Right cardiac atrium (tissue), 5 donors: ENCODE results near the gene RNF149. TPM values are rescaled to one million over a fixed set of nuclear protein-coding genes. Genes with fewer than 3 reads are reported as not detected.
"Not testable (repeated sequence)": the region's sequence is repeated elsewhere in the genome, so short reads cannot be mapped to it uniquely, and the experiment has no call there.

Experiments
- ATAC-seq, 2 donors: fragments of 200-7000 bp; cut with Tn5 transposase; one replicate each; pipeline versions ENCODE4 v1.8.0 to v1.9.1; 2020; ENCODE audit warnings: moderate library complexity in 2 of 2, mild to moderate bottlenecking in 1 of 2
- DNase-seq, 3 donors: peaks; one replicate each; pipeline ENCODE4 v3.0.0-alpha.2; 2020
- H3K27ac ChIP-seq: one replicate; pipeline ENCODE4 v1.5.1; 2013; ENCODE audit warnings: mild to moderate bottlenecking, low read length, control low read depth, moderate library complexity
- H3K27me3 ChIP-seq: one replicate; pipeline ENCODE4 v1.6.1; 2013; ENCODE audit not compliant: control insufficient read depth, insufficient read depth
- H3K4me1 ChIP-seq: one replicate; pipeline ENCODE4 v1.6.1; 2013; ENCODE audit warnings: low read length; ENCODE audit not compliant: control insufficient read depth, insufficient read depth
- H3K4me3 ChIP-seq: one replicate; pipeline ENCODE4 v1.5.1; 2013; ENCODE audit warnings: low read length, control low read depth
- H3K9me3 ChIP-seq: one replicate; pipeline ENCODE4 v1.6.1; 2013; ENCODE audit warnings: low read length; ENCODE audit not compliant: control insufficient read depth
- WGBS: extraction: QIAGEN DNeasy Blood & Tissue Kit; methylation state at CpG from one replicate; pipeline ENCODE4 v1.1.7; 2013; 5-methylcytosine and 5-hydroxymethylcytosine counted together
- intact Hi-C, 4 donors: fragments of 100-400 bp; cut with DNase I; formaldehyde crosslinking; loops; one replicate each; pipeline versions ENCODE4 v1.11.0 to v1.14.0; 2022 to 2023
- polyA plus RNA-seq: library from polyadenylated mRNA; stranded (reverse); fragments of 200-250 nt; gene quantifications from one replicate; pipeline ENCODE4 v1.2.3, GENCODE V29; 2013
- total RNA-seq, 4 donors: library from RNA; stranded (reverse); fragmentation: NEBNext Ultra II Directional; extraction: Animal tissue kit (Norgen Biotek cat#: 25700); gene quantifications; one replicate each; pipeline ENCODE4 v1.2.1, GENCODE V29; 2021
- donor health status: healthy with polysubstance abuse.
- donor health status: DM: no; HTN: yes; CAD: no.
- donor health status: DM: no; HTN: no; CAD: no.
- donor health status: DM: no; HTN: yes; CAD: no; lungs with severe emphysema.
- donor health status: DM: yes; HTN: yes; CAD: no.

The RNF149 gene
- total and polyA plus RNA-seq, 5 donors, result 18.0 to 40.6 (median 22.7) TPM

DNA sequence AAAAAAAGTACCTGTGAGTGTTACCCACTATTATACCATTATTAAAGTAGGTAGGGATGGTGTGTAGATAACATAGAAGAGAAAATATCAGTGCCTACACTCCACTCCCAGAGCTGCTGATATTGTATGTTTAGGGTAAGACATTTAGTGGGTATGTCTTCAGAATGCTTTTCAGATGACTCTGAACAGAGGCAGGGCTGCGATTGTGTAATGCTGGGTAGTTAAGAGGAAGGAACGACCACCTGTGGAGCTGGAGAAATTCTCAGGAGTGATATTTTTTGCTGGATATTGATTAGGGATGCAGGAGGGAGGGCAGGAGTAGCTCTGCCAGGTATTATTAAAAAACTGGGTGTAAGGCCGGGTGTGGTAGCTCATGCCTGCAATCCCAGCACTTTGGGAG, 53.0 kb downstream of the RNF149 start:
- H3K9me3 ChIP-seq, result no peaks in the 10 kb centered on the region
- H3K4me1 ChIP-seq, result peaks cover 5% of the 10 kb centered on the region
- DNase-seq (no peak), ATAC-seq (no peak)
- 84% methylated on average over 3 of the region's 3 CpGs for WGBS
- no peak overlapping the region for H3K4me3 ChIP-seq
- no peak overlapping the region for H3K27ac ChIP-seq
- no peaks in the 10 kb centered on the region for H3K27me3 ChIP-seq
- intact Hi-C loops, result no loop called here

DNA sequence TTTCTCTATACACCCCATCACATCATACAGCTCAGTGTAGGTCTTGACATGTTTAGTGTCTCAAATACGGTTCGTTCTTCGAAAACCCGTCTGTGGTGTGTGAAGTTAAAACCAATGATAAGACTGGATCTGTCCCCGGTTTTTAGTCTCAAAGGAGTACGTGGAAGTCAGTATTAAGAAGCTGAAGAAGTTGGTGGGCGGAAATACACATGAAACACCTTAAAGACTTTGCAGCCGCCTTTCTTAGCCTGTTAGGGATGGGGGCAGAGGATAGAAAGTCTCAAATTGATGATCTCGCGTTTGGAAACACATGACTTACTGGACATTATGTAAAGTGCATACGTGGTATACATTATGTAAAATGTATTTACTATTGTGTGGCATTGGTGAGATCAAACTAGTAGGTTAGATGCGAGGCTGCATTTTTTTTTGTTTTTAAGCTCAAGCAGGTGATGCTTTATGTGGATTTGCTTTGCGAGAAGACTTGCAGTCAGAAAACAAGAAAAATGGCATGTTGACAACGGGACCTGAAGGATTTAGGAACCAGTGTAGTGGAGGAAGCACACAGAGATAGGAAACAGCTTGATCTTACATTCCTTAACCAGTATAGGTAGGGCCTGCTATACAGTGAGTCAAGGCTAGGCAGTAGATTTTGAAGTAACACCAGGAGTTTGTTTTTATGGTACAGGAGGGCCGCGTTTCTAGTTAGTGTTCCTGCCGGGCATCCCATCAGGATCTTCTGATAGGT, 54.6 kb downstream of the RNF149 start:
- H3K4me1 ChIP-seq, result peaks cover 5% of the 10 kb centered on the region
- no peaks in the 10 kb centered on the region for H3K9me3 ChIP-seq
- 20% methylated on average over 17 of the region's 17 CpGs for whole genome bisulfite sequencing
- H3K27me3 ChIP-seq, result no peaks in the 10 kb centered on the region
- H3K4me3 ChIP-seq, result peak overlapping the region; percentile 80
- H3K27ac ChIP-seq, result no peak overlapping the region
- no peak for DNase-seq
- intact Hi-C loops, result no loop called here
- ATAC-seq, result no peak

DNA sequence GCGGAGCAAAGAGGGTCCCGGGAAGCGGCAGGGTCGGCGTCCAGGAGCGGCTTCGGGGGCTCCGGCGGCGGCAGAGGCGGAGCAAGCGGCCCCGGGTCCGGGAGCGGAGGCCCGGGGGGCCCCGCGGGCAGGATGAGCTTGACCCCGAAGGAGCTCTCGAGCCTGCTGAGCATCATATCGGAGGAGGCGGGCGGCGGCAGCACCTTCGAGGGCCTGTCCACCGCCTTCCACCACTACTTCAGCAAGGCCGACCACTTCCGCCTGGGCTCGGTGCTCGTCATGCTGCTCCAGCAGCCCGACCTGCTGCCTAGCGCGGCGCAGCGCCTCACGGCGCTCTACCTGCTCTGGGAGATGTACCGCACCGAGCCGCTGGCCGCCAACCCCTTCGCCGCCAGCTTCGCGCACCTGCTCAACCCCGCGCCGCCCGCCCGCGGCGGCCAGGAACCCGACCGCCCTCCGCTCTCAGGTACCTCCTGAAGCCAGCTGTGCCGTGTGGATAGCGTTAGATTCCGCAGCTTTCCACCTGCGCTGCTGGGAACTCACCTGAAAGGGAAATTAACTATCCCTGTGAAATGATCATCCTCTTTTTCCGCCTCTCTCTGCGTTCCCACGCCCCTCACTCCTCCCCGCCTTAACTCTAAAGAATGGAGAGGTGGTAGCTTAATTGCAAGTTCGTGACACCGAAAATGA, 55.3 kb downstream of the RNF149 start:
- H3K9me3 ChIP-seq, result no peaks in the 10 kb centered on the region
- H3K27ac ChIP-seq, result peak overlapping the region; percentile 76
- DNase-seq, result peak; percentile 61 to 85 (median 82)
- H3K4me3 ChIP-seq, result peak overlapping the region; percentile 80
- peaks cover 5% of the 10 kb centered on the region for H3K4me1 ChIP-seq
- peak; percentile 67 to 69 for ATAC-seq
- under 1% methylated on average over 65 of the region's 65 CpGs for WGBS
- no peaks in the 10 kb centered on the region for H3K27me3 ChIP-seq
- intact Hi-C loops, result no loop called here

DNA sequence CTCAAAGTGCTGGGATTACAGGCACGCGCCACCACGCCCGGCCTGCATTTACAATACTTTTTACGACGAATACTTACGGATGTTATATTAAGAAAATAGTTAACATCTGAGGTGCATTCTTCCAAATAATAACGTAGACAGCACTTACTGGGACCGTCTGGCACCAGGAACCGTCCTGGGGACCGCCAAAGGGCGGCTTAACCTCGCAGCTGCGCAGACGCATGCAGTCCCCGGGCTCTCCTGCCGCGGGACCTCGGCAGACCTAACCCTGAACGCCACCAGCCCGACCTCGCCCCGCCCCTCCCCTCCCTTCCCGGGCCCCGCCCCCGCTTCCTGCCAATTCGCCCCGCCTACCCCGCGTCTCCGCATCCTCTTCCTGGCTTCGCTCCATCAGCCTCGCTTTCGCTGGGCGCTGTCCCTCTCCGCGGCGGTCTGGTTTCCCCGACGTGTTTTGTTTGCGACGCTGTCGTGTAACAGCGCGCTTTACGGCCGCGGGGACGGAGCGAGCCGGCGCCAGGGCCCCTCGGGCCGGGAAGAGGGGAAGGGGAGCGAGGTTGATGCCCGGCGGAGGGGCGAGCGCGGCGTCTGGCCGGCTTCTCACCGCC, 56.0 kb downstream of the RNF149 start, which contains the start of gene CNOT11:
Gene CNOT11, plus strand, starts transcription at position 479 of the 605 bp plus-strand sequence. Its CDS starts 79 bp downstream, at position 558.
- intact Hi-C loops, result no loop called here
- ATAC-seq (peak; percentile 96 to 97), DNase-seq (peak; percentile 100)
- Histone ChIP-seq H3K4me3 (peak within 1 kb of the TSS; percentile 80), H3K27me3 (no peaks in the 10 kb centered on the region), H3K27ac (peak within 1 kb of the TSS; percentile 82), H3K4me1 (peaks cover 5% of the 10 kb centered on the region), H3K9me3 (no peaks in the 10 kb centered on the region)
- WGBS, result under 1% methylated on average over 63 of the region's 63 CpGs

DNA sequence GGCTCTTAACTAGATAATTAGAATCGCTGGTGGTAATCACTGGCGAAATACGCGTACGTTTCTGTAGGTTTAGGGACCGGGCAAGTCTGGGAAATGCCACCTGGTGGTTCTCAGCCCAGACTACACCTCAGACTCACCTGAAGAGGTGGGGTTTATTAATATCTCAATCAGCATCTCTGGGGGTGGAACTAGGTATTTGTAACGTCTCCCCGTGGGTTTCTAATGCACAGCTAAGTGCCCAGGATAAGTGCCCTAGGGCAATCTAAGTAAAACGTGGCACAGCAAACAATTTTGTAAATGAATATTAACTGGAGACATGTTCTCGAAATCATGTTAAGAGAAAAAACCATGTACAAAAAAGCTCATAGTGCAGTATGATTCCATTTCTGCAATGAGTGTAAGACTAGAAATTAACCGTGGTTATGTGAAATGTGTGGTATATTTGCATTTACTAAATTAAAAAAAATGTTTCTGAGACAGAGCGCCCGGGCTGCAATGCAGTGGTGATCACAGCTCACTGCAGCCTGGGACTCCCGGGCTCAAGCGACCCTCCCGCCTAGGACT, 56.6 kb downstream of the RNF149 start:
- 45% methylated on average over 16 of the region's 16 CpGs for WGBS
- no peak for DNase-seq
- Histone ChIP-seq H3K4me1 (peaks cover 5% of the 10 kb centered on the region), H3K4me3 (peak overlapping the region; percentile 80), H3K27me3 (no peaks in the 10 kb centered on the region), H3K9me3 (no peaks in the 10 kb centered on the region), H3K27ac (peak overlapping the region; percentile 82)
- intact Hi-C loops, result no loop called here
- ATAC-seq, result peak; percentile 69 to 73

DNA sequence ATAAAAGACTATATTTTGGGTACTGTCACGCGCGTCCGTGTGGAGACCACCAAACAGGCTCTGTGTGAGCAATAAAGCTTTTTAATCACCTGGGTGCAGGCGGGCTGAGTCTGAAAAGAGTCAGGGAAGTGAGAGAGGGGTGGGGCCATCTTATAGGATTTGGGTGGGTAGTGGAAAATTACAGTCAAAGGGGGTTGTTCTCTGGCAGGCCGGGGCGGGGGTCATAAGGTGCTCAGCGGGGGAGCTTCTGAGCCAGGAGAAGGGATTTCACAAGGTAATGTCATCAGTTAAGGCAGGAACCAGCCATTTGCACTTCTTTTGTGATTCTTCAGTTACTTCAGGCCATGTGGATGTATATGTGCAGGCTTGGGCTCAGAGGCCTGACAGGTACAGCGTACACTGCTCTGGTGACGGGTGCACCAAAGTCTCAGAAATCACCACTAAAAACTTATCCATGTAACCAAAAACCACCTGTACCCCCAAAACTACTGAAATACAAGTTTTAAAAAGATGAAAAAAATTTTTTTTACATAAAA, 57.2 kb downstream of the RNF149 start:
- DNase-seq, H3K27me3 ChIP-seq, H3K4me3 ChIP-seq, H3K27ac ChIP-seq, ATAC-seq, H3K4me1 ChIP-seq, intact Hi-C loops, H3K9me3 ChIP-seq: not testable (repeated sequence)
- WGBS, result 91% methylated on average over 10 of the region's 10 CpGs

DNA sequence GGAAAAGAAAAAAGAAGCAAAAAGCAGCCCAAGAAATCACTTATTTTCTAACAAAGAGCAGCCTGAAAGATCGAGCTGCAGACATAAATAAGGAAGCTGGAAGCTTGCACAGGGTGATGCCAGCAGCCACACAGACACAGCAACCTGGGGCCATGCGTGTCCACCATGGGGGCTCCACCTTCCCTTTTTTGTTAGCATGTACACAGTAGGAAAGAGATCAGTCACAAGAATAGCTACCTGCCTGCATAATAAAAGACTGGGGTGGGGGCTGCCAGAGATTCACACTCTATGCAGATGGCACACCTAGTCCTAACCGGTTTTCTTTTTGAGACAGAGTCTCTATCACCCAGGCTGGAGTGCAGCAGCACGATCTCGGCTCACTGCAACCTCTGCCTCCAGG, 58.7 kb downstream of the RNF149 start:
- 78% methylated on average over 5 of the region's 5 CpGs for WGBS
- ATAC-seq (no peak), DNase-seq (no peak)
- Histone ChIP-seq H3K9me3 (no peaks in the 10 kb centered on the region), H3K27me3 (no peaks in the 10 kb centered on the region), H3K27ac (no peak overlapping the region), H3K4me3 (no peak overlapping the region), H3K4me1 (peaks cover 5% of the 10 kb centered on the region)
- intact Hi-C loops, result no loop called here

DNA sequence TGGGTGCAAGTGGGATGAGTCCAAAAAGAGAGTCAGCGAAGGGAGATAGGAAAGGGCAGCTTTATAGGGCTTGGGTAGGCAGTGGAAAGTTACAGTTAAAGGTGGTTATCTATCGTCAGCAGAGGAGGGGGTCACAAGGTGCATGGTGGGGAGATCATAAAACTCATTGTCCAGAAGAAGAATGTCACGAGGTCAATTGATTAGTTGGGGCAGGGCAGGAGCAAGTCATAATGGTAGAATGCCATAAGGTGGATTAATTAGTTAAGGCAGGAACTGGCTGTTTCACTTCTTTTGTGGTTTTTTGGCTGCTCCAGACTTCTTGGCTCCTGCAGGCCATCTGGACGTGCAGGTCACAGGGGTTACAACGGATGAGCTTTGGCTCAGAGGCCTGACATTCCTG, 59.7 kb downstream of the RNF149 start:
- H3K27ac ChIP-seq, result not testable (repeated sequence)

DNA sequence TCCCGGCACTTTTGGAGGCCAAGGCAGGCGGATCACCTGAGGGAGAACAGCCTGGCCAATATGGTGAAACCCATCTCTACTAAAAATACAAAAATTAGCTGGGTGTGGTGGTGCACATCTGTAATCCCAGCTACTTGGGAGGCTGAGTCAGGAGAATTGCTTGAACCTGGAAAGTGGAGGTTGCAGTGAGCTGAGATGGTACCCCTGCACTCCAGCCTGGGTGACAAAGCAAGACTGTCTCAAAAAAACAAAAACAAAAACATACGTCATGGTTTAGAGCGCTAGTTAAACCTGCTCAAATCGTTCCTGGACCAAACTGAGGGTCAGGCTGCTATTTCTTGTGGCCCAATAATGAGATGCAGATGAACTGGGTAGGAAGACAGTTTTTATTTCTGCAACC, 63.0 kb downstream of the RNF149 start:
- H3K27me3 ChIP-seq, intact Hi-C loops, H3K27ac ChIP-seq, H3K9me3 ChIP-seq, DNase-seq, ATAC-seq, H3K4me3 ChIP-seq, H3K4me1 ChIP-seq: not testable (repeated sequence)
- 97% methylated on average over 5 of the region's 5 CpGs for WGBS

More for the DNA sequence above, 59.7 kb downstream of the RNF149 start:
- ATAC-seq, H3K4me1 ChIP-seq, H3K9me3 ChIP-seq, DNase-seq, H3K4me3 ChIP-seq, H3K27me3 ChIP-seq, intact Hi-C loops: not testable (repeated sequence)
- 57% methylated on average over 5 of the region's 5 CpGs for WGBS

DNA sequence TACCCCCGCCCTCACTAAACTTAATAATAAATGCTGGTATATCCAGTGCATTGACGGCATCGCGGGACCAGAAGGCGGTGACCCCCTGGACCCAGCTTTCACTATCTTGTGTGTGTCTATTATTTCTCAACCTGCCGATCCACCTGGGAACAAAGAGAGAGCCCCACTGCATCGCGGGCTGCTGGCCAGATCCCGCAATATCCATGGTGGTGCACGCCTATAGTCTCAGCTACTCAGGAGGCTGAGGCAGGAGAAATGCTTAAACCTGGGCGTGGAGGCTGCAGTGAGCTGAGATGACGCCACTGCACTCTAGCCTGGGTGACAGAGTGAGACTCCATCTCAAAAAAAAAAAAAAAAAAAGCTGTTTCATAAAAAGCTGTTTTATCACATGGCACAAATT, 63.6 kb downstream of the RNF149 start:
- intact Hi-C loops, H3K9me3 ChIP-seq, H3K4me3 ChIP-seq, H3K4me1 ChIP-seq, ATAC-seq, H3K27ac ChIP-seq, H3K27me3 ChIP-seq: not testable (repeated sequence)
- peak in 1 of 3 donors; percentile 38 for DNase-seq
- 97% methylated on average over 12 of the region's 12 CpGs for WGBS
